Lower leg skin (tissue), 4 donors: Measurements from ENCODE around the gene ACSM6. TPM values are rescaled to one million over a fixed set of nuclear protein-coding genes. Genes with fewer than 3 reads are reported as not detected.

Source experiments
- DNase-seq, 2 donors: peaks; one replicate each; pipeline ENCODE4 v3.0.0-alpha.2; 2019; ENCODE audit warnings: low spot score in 2 of 2
- H3K4me3 ChIP-seq: fragments of 200-600 bp; sonication (generic); 2 replicates; pipeline ENCODE4 v1.5.1; 2017; ENCODE audit warnings: mild to moderate bottlenecking, low read depth; ENCODE audit not compliant: poor library complexity, severe bottlenecking
- CTCF ChIP-seq, 3 donors: fragments of 450-650 bp; IDR thresholded peaks; one replicate each; pipeline ENCODE4 v1.5.1; 2016; ENCODE audit warnings: antibody characterized with exemption in 3 of 3, mild to moderate bottlenecking in 3 of 3, moderate library complexity in 2 of 3
- POLR2A ChIP-seq, 2 donors: fragments of 450-650 bp; IDR thresholded peaks; one replicate each; pipeline ENCODE4 v1.6.1; 2016 to 2017; ENCODE audit warnings: antibody characterized with exemption in 2 of 2, mild to moderate bottlenecking in 1 of 2, moderate library complexity in 1 of 2
- WGBS, 2 donors: methylation state at CpG; one replicate each; pipeline ENCODE4 v1.1.5; 2018; 5-methylcytosine and 5-hydroxymethylcytosine counted together
- intact Hi-C: fragments of 100-400 bp; cut with DNase I; formaldehyde crosslinking; loops from one replicate; pipeline ENCODE4 v1.15.0; 2023; ENCODE audit warnings: low total_unique reads
- total RNA-seq, 4 donors: library from RNA; depleted of rRNA; stranded (reverse); fragments of >200 nt; gene quantifications; one replicate each; pipeline ENCODE4 v1.1.0, GENCODE V29; 2016

The ACSM6 gene
- total RNA-seq, 4 donors from 2014 or later: 0.95 to 7.7 (median 2.7) TPM

DNA sequence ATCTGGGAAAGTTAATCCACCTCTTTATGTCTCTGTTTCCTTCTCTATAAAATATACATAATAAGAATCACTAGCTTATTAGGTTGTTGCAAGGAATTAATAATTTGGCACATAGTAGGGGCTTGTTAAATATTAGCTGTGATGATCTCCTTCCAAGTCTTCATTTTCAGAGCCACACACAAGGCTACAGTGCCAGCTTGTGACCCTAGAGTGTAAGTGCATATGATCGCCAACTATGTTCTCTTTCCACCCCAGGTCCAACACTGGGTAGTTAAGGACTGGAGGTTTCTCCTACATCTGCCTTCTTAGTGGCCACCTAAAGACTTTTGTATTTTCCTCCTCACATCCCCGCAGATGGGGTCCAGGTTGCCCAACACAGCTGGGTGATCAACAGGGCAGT is 17.9 kb upstream of the ACSM6 start:
- no peak for DNase-seq
- TF ChIP-seq POLR2A (IDR thresholded peaks at IDR 0.05) (no peak), CTCF (IDR thresholded peaks at IDR 0.05) (no peak)
- H3K4me3 ChIP-seq: no peak overlapping the region
- intact Hi-C loops: no loop called here
- 96 to 100% methylated on average over 2 of the region's 2 CpGs for WGBS, 2 donors

DNA sequence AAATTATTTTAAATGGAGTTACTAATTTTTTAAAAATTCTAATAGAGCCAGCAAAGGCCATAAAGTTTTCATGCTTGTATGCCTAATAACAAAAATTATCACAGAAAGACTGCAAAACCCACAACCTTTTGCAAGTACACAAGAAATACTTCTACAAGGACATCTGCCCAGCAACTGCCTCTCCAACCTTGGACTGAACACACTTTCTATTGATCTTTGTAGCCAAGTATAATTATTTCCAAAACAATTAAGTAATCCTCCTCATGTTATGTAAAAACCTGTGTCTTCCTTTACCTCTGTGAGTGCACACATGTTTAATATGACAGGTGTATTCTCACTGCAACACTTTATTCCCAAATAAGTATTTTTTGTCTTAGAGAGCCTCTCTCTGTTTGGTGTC is 16.6 kb upstream of the ACSM6 start:
- H3K4me3 ChIP-seq: no peak overlapping the region
- intact Hi-C loops: no loop called here
- TF ChIP-seq CTCF (IDR thresholded peaks at IDR 0.05): no peak
- TF ChIP-seq POLR2A (IDR thresholded peaks at IDR 0.05): no peak
- no peak for DNase-seq

DNA sequence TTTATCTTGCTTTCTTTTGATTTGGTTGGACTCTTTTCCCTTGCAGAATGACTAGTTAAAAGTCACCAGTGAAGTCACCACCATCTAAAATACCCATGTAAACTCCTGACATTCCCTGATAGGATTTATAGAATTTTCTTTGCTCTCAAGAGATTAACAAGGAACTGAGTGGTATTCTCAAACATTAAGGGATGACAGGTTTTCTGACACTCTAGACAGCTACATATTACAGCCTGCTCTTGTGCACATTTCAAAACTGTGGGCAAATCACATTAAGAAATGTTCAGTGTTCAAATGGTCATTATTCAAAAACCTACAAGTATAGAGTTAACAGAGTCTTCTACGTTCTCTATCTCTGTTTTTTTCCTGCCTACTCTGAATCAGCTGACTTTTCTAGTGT is 15.8 kb upstream of the ACSM6 start:
- WGBS, 2 donors: 52 to 57% methylated on average over 1 of the region's 1 CpG
- H3K4me3 ChIP-seq: no peak overlapping the region
- DNase-seq: no peak
- intact Hi-C loops: no loop called here
- TF ChIP-seq POLR2A (IDR thresholded peaks at IDR 0.05) (no peak), CTCF (IDR thresholded peaks at IDR 0.05) (no peak)

DNA sequence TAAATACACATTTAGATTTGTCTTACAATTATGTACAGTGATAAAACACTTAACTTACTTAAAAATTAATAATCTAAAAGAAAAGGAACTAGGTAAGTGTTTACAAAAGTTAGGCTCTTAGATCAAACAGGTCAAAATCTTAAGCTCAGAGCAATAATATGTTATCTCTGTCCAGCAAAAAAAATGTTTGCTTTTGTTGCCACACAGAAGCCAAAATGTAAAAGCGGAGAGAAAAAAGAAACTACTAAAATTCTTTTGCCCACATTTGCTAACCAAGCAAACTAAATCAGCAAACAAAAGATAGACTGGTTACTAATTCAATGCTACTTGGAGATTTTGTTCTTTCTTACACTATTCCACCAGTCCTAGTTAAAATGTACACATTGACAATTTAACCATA is 15.2 kb upstream of the ACSM6 start:
- TF ChIP-seq CTCF (IDR thresholded peaks at IDR 0.05) (no peak), POLR2A (IDR thresholded peaks at IDR 0.05) (no peak)
- intact Hi-C loops: no loop called here
- WGBS, 2 donors: 88 to 91% methylated on average over 1 of the region's 1 CpG
- H3K4me3 ChIP-seq: no peak overlapping the region
- DNase-seq: no peak

DNA sequence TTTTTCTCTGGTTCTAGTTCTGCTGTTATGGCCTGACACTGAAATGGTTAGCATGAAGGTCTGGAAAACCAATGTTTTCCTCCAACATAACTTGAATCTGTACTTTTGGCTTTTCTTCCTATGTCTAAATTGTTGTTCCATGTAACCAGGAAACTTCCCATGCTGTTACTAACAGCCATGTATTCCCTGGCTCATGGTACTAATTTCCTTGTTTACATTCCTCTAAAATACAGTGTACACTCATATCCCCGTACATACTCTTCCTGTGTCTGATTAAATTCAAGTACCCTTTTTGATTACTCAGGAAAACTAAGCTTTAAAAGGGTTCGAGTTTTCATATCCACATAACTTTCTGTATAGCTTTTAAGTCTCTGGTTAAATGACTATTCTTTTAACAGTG is 12.3 kb upstream of the ACSM6 start:
- H3K4me3 ChIP-seq: no peak overlapping the region
- TF ChIP-seq POLR2A (IDR thresholded peaks at IDR 0.05) (no peak), CTCF (IDR thresholded peaks at IDR 0.05) (no peak)
- WGBS, 2 donors: 36 to 53% methylated on average over 2 of the region's 2 CpGs
- intact Hi-C loops: loop anchor here (10.0 kb wide), 1 partner anchor 53 kb away; no protein-coding TSS in a partner anchor
- DNase-seq: no peak
